Vagina (tissue), 2 donors: ENCODE data around the gene OTOGL. TPM values are rescaled to one million over a fixed set of nuclear protein-coding genes. Genes with fewer than 3 reads are reported as not detected.

Experiments used
- DNase-seq, 2 donors: peaks; one replicate each; pipeline ENCODE4 v3.0.0-alpha.2; 2017; ENCODE audit errors: extremely low spot score in 2 of 2
- H3K27ac ChIP-seq: fragments of 200-600 bp; sonication (generic); one replicate; pipeline ENCODE4 v1.5.1; 2019
- H3K27me3 ChIP-seq: fragments of 200-600 bp; sonication (generic); one replicate; pipeline ENCODE4 v1.5.1; 2019
- H3K36me3 ChIP-seq, 2 donors: fragments of 200-600 bp; sonication (generic); one replicate each; pipeline ENCODE4 v1.5.1; 2017 to 2019
- H3K4me1 ChIP-seq: fragments of 200-600 bp; sonication (generic); one replicate; pipeline ENCODE4 v1.5.1; 2019
- H3K4me3 ChIP-seq, 2 donors: fragments of 200-600 bp; sonication (generic); 1 replicate in 1 of 2; 2 replicates in 1 of 2; pipeline ENCODE4 v1.5.1; 2016 to 2019
- H3K9me3 ChIP-seq: fragments of 200-600 bp; sonication (generic); one replicate; pipeline ENCODE4 v1.5.1; 2019
- POLR2A ChIP-seq, 2 donors: fragments of 450-650 bp; IDR thresholded peaks; one replicate each; pipeline ENCODE4 v1.6.1; 2017; ENCODE audit warnings: antibody characterized with exemption in 2 of 2, mild to moderate bottlenecking in 2 of 2, moderate library complexity in 2 of 2
- POLR2AphosphoS5 ChIP-seq, 2 donors: sonication (generic); formaldehyde crosslinking; IDR thresholded peaks; one replicate each; pipeline ENCODE4 v1.9.0; 2017; ENCODE audit warnings: antibody characterized with exemption in 2 of 2, mild to moderate bottlenecking in 2 of 2, low read depth in 1 of 2; ENCODE audit not compliant: insufficient read depth in 1 of 2
- intact Hi-C: fragments of 100-400 bp; cut with DNase I; formaldehyde crosslinking; loops from one replicate; pipeline ENCODE4 v1.15.1; 2023
- total RNA-seq: library from RNA; depleted of rRNA; stranded (reverse); fragments of >200 nt; gene quantifications from one replicate; pipeline ENCODE4 v1.2.3, GENCODE V29; 2016
- TF ChIP-seq, protein P1 (sequence below), 3 experiments: fragments of 450-650 bp in 2 of 3; fragments of 200-600 bp in 1 of 3; sonication (generic) in 1 of 3; IDR thresholded peaks; one replicate each; pipeline ENCODE4 v1.5.1; 2017 to 2019; ENCODE audit warnings: antibody characterized with exemption in 3 of 3, mild to moderate bottlenecking in 2 of 3, moderate library complexity in 2 of 3

The OTOGL gene
- total RNA-seq, 1 donor from 2014 or later, result under 0.01 TPM

DNA sequence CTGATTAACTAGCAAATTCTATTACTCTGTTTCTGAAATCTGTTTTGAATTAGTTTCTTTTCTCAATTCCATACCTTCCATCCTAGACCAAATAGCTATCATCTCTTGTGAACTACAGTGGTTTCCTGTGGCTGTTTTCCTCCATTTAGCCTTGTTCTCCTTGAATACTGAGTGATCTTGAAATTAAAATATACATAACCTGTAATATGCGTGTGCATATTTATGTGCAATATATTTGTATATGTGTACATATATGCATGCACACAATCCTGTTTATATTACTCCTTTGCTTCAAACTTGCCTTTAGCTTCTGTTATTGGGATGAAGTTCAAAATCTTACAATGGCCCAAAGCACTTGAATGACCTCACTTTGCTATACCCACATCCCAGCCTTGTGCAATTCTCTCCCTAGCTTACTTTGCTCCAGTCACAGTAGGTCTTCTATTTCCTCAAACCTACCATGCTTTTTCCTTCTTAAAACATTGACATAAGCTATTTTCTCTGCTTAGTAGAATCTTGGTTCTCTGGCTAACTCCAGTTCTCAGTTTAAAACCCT lies 99.5 kb downstream of the OTOGL start:
- Histone ChIP-seq H3K36me3 (no peaks in the 10 kb centered on the region), H3K27ac (no peak overlapping the region), H3K27me3 (no peaks in the 10 kb centered on the region), H3K4me3 (no peak overlapping the region), H3K4me1 (no peaks in the 10 kb centered on the region), H3K9me3 (no peaks in the 10 kb centered on the region)
- intact Hi-C loops, result no loop called here
- no peak for DNase-seq
- TF ChIP-seq, protein P1, sequence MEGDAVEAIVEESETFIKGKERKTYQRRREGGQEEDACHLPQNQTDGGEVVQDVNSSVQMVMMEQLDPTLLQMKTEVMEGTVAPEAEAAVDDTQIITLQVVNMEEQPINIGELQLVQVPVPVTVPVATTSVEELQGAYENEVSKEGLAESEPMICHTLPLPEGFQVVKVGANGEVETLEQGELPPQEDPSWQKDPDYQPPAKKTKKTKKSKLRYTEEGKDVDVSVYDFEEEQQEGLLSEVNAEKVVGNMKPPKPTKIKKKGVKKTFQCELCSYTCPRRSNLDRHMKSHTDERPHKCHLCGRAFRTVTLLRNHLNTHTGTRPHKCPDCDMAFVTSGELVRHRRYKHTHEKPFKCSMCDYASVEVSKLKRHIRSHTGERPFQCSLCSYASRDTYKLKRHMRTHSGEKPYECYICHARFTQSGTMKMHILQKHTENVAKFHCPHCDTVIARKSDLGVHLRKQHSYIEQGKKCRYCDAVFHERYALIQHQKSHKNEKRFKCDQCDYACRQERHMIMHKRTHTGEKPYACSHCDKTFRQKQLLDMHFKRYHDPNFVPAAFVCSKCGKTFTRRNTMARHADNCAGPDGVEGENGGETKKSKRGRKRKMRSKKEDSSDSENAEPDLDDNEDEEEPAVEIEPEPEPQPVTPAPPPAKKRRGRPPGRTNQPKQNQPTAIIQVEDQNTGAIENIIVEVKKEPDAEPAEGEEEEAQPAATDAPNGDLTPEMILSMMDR (IDR thresholded peaks at IDR 0.05), result no peak
- TF ChIP-seq POLR2A (IDR thresholded peaks at IDR 0.05), result no peak
- TF ChIP-seq POLR2AphosphoS5 (IDR thresholded peaks at IDR 0.05; ENCODE audit: insufficient read depth in 1 of 2, low read depth in 1 of 2), result no peak

DNA sequence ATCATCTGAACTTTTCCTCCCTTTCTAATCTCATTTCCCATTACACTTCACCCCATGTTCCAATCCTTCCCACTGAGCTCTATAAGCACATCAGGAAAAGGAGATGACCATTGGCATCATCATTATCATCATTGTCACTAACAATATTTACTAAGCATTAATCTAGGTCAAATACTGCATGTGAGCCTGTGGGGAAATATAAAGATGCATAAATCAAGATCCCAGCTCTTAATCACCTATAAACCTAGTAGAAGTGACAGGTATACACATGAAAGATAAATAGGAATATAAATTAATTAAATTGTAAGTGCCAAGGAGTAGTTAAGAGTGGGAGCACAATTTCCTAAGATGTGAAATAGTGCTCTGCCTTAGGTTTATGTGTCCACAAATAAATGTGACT lies 100.6 kb downstream of the OTOGL start:
- no peaks in the 10 kb centered on the region for H3K27me3 ChIP-seq
- intact Hi-C loops, result no loop called here
- no peaks in the 10 kb centered on the region for H3K4me1 ChIP-seq
- TF ChIP-seq POLR2A (IDR thresholded peaks at IDR 0.05), result no peak
- TF ChIP-seq, protein P1 (IDR thresholded peaks at IDR 0.05), result no peak
- no peak for TF ChIP-seq POLR2AphosphoS5 (IDR thresholded peaks at IDR 0.05; ENCODE audit: insufficient read depth in 1 of 2, low read depth in 1 of 2)
- no peaks in the 10 kb centered on the region for H3K9me3 ChIP-seq
- no peak overlapping the region for H3K4me3 ChIP-seq
- no peak overlapping the region for H3K27ac ChIP-seq
- no peak for DNase-seq
- H3K36me3 ChIP-seq, result no peaks in the 10 kb centered on the region

DNA sequence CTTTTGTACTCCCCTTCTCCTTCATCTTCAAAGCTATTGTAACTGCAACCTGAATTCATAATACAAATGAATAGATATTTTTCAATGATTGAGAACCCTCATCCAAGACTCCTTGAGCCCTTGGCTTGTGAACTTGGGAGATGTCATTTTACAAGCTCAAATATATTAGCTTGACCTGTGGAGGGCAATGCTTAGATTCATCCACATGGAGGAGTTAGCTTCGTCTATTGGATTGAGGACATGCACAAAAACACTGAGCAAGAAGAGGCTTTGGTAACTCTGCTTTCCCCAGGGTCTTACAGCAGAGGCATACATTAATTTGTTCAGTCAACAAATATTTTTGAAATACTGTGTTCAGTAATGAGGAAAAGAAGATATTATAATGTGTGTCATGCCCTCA lies 101.1 kb downstream of the OTOGL start:
- TF ChIP-seq POLR2A (IDR thresholded peaks at IDR 0.05), result no peak
- Histone ChIP-seq H3K36me3 (no peaks in the 10 kb centered on the region), H3K27ac (no peak overlapping the region), H3K9me3 (no peaks in the 10 kb centered on the region), H3K4me3 (no peak overlapping the region), H3K4me1 (no peaks in the 10 kb centered on the region), H3K27me3 (no peaks in the 10 kb centered on the region)
- no peak for DNase-seq
- intact Hi-C loops, result no loop called here

DNA sequence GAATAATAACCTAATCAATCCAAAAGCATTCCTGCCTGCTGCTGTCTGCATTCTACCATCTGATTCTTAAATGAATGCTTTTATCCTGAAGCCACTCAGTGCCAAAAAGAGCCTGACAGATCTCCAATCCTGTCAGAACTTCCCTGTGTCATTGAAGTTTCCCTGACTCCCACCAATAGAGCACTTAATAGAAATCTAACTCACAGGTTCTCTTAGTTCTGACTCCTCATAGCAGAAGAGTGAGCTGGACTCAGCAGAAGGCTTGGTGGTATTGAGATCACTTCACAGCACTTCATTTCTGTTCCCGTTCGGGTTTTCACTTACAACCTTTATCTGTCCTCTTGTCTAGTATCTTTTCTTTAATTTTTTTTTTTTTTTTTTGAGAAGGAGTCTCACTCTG lies 102.6 kb downstream of the OTOGL start:
- no peak overlapping the region for H3K4me3 ChIP-seq
- no peak for TF ChIP-seq POLR2AphosphoS5 (IDR thresholded peaks at IDR 0.05; ENCODE audit: insufficient read depth in 1 of 2, low read depth in 1 of 2)
- no peak for TF ChIP-seq POLR2A (IDR thresholded peaks at IDR 0.05)
- TF ChIP-seq, protein P1 (IDR thresholded peaks at IDR 0.05), result no peak
- H3K9me3 ChIP-seq, result no peaks in the 10 kb centered on the region
- no peaks in the 10 kb centered on the region for H3K36me3 ChIP-seq
- no peaks in the 10 kb centered on the region for H3K4me1 ChIP-seq
- no peaks in the 10 kb centered on the region for H3K27me3 ChIP-seq
- intact Hi-C loops, result no loop called here
- H3K27ac ChIP-seq, result no peak overlapping the region
- DNase-seq, result no peak

DNA sequence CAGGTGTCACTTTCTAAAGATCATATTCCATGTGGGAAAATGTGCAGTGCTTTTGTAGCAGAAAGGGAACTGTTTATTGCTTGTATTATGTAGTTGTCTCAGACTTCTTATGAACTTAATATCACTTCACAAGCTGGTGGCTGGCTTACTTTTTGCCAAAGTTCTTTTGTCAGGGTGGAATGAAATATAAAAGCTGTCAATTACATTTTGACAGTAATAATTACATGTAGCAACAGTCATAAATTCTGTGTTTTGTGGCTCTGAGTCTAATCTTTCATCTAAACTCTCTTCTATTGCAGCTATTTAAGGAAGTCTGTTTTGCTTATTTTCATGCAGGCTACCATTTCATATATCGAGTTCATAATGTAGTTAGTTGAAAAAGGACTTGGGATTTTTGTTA lies 106.6 kb downstream of the OTOGL start:
- Histone ChIP-seq H3K4me1 (no peaks in the 10 kb centered on the region), H3K27me3 (no peaks in the 10 kb centered on the region), H3K27ac (no peak overlapping the region), H3K9me3 (no peaks in the 10 kb centered on the region), H3K4me3 (no peak overlapping the region), H3K36me3 (no peaks in the 10 kb centered on the region)
- no peak for DNase-seq
- TF ChIP-seq POLR2A (IDR thresholded peaks at IDR 0.05), result no peak
- TF ChIP-seq POLR2AphosphoS5 (IDR thresholded peaks at IDR 0.05; ENCODE audit: insufficient read depth in 1 of 2, low read depth in 1 of 2), result no peak
- TF ChIP-seq, protein P1 (IDR thresholded peaks at IDR 0.05), result no peak
- intact Hi-C loops, result no loop called here
